Breast epithelium (tissue), 4 donors: ENCODE measurements around the gene IER3IP1. TPM values are rescaled to one million over a fixed set of nuclear protein-coding genes. Genes with fewer than 3 reads are reported as not detected.
"Not testable (repeated sequence)": the region's sequence is repeated elsewhere in the genome, so short reads cannot be mapped to it uniquely, and the experiment has no call there.

ENCODE experiments used
- DNase-seq, 2 donors: peaks; one replicate each; pipeline ENCODE4 v3.0.0-alpha.2; 2019; ENCODE audit warnings: low spot score in 2 of 2
- H3K27ac ChIP-seq, 2 donors: fragments of 200-600 bp; sonication (generic) in 1 of 2; one replicate each; pipeline ENCODE4 v1.5.1; 2016 to 2019; ENCODE audit warnings: mild to moderate bottlenecking in 1 of 2
- H3K27me3 ChIP-seq, 2 donors: fragments of 200-600 bp; sonication (generic) in 1 of 2; one replicate each; pipeline versions ENCODE4 v1.5.1 to v1.6.0; 2017 to 2019; ENCODE audit warnings: control low read depth in 1 of 2, mild to moderate bottlenecking in 1 of 2
- H3K36me3 ChIP-seq: fragments of 200-600 bp; one replicate; pipeline ENCODE4 v1.5.1; 2019
- H3K4me1 ChIP-seq, 2 donors: fragments of 200-600 bp; sonication (generic); one replicate each; pipeline ENCODE4 v1.5.1; 2016 to 2019; ENCODE audit warnings: control low read depth in 1 of 2
- H3K4me3 ChIP-seq, 3 donors: fragments of 200-600 bp; sonication (generic); 1 replicate in 2 of 3; 2 replicates in 1 of 3; pipeline ENCODE4 v1.5.1; 2016 to 2019; ENCODE audit warnings: mild to moderate bottlenecking in 3 of 3, moderate library complexity in 2 of 3
- H3K9me3 ChIP-seq, 2 donors: fragments of 200-600 bp; sonication (generic) in 1 of 2; one replicate each; pipeline ENCODE4 v1.5.1; 2016 to 2019; ENCODE audit warnings: control low read depth in 1 of 2
- POLR2A ChIP-seq: fragments of 450-650 bp; IDR thresholded peaks from one replicate; pipeline ENCODE4 v1.6.1; 2016; ENCODE audit warnings: antibody characterized with exemption, mild to moderate bottlenecking, moderate library complexity
- POLR2AphosphoS5 ChIP-seq, 3 donors: sonication (generic); formaldehyde crosslinking; IDR thresholded peaks; one replicate each; pipeline ENCODE4 v1.6.1; 2017; ENCODE audit warnings: antibody characterized with exemption in 3 of 3
- intact Hi-C: fragments of 100-400 bp; cut with DNase I; formaldehyde crosslinking; loops from one replicate; pipeline ENCODE4 v1.15.1; 2023; ENCODE audit warnings: low total_unique reads
- total RNA-seq, 3 donors: library from RNA; depleted of rRNA; stranded (reverse); fragments of >200 nt; gene quantifications; one replicate each; pipeline ENCODE4 v1.1.0, GENCODE V29; 2016
- TF ChIP-seq, protein P1 (sequence below), 3 donors: fragments of 450-650 bp; IDR thresholded peaks; one replicate each; pipeline ENCODE4 v1.5.1; 2016 to 2017; ENCODE audit warnings: antibody characterized with exemption in 3 of 3, mild to moderate bottlenecking in 3 of 3, moderate library complexity in 3 of 3

IER3IP1 gene
- total RNA-seq, 3 donors from 2014 or later: 10.4 to 15.1 (median 13.8) TPM

DNA sequence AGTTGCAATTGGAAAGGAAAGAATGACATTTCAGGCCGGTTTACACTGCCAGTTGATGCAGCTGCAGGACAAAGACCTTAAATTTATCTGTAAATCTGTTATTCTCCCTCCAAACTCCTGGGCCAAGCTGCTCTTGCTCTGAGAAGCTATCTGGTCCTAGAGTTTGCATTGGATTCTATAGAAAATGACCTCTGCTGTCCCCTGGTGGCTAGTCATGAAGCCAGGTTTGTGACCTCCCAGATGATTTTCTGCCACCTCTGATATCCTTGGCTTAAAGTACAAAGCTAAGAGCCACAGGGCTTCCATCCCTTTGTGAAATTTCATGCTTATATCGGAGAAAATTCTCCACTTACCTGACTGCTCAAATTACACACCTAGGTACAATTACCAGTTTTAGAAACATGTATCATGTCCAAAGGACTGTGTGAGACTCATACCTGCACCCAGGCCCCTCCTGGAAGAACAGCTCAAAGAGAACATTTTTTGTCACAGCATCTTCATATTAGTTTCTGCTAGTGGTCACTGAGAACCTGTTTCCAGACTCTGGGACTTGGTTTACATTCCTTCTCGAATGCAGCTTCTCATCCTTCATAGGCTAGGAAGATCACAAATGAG is 28.9 kb upstream of the IER3IP1 start:
- H3K9me3 ChIP-seq: no peaks in the 10 kb centered on the region
- no peaks in the 10 kb centered on the region for H3K36me3 ChIP-seq
- no peaks in the 10 kb centered on the region for H3K4me1 ChIP-seq
- no peak overlapping the region for H3K27ac ChIP-seq
- intact Hi-C loops: no loop called here
- H3K4me3 ChIP-seq: no peak overlapping the region
- DNase-seq: no peak
- TF ChIP-seq POLR2AphosphoS5 (IDR thresholded peaks at IDR 0.05) (no peak), POLR2A (no peak)
- TF ChIP-seq, protein P1, sequence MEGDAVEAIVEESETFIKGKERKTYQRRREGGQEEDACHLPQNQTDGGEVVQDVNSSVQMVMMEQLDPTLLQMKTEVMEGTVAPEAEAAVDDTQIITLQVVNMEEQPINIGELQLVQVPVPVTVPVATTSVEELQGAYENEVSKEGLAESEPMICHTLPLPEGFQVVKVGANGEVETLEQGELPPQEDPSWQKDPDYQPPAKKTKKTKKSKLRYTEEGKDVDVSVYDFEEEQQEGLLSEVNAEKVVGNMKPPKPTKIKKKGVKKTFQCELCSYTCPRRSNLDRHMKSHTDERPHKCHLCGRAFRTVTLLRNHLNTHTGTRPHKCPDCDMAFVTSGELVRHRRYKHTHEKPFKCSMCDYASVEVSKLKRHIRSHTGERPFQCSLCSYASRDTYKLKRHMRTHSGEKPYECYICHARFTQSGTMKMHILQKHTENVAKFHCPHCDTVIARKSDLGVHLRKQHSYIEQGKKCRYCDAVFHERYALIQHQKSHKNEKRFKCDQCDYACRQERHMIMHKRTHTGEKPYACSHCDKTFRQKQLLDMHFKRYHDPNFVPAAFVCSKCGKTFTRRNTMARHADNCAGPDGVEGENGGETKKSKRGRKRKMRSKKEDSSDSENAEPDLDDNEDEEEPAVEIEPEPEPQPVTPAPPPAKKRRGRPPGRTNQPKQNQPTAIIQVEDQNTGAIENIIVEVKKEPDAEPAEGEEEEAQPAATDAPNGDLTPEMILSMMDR (IDR thresholded peaks at IDR 0.05): peak; percentile 19 to 65 (median 41)
- H3K27me3 ChIP-seq: no peaks in the 10 kb centered on the region

DNA sequence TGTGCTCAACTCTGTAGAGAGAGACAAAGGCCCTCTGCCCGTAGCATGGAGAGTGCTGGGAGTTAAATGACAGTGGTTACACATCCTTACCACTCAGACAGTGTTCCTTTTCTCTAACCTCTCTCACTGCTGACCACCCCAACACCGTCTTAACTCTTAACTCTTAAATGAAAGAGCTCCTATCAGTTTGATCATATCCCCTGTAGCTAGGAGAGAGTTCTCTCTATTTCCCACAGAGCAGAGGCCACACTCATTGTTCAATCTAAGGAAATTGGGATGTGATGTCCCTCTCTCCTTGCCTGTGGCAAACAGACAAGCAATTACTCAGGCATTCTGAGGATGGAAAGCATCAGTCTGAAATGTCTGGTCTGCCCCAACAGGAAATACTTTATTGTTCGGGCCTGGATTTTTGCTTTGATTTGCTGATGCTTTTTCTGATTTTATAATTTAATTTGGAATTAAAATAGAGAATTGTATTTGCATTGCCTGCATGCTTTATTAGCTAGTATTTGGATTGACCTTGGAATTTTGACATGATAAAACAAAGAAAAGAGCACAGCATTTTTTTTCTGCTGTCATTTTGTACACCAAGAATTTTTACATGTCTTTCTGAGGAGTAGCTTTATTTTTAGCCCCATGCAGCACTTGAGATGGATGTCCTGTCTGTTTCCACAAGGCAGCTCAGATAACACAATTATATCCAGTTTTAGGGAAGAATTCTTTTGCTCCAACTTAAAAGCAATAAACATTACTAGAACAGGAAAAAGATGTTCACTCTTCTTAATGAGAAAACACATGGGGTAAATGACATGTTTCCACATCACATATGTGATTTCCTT is 27.7 kb upstream of the IER3IP1 start:
- no peak overlapping the region for H3K27ac ChIP-seq
- no peak overlapping the region for H3K4me3 ChIP-seq
- no peaks in the 10 kb centered on the region for H3K9me3 ChIP-seq
- intact Hi-C loops: no loop called here
- no peaks in the 10 kb centered on the region for H3K27me3 ChIP-seq
- TF ChIP-seq, protein P1 (IDR thresholded peaks at IDR 0.05): no peak
- no peak for TF ChIP-seq POLR2AphosphoS5 (IDR thresholded peaks at IDR 0.05)
- no peak for TF ChIP-seq POLR2A
- no peak for DNase-seq
- H3K4me1 ChIP-seq: no peaks in the 10 kb centered on the region
- H3K36me3 ChIP-seq: no peaks in the 10 kb centered on the region

DNA sequence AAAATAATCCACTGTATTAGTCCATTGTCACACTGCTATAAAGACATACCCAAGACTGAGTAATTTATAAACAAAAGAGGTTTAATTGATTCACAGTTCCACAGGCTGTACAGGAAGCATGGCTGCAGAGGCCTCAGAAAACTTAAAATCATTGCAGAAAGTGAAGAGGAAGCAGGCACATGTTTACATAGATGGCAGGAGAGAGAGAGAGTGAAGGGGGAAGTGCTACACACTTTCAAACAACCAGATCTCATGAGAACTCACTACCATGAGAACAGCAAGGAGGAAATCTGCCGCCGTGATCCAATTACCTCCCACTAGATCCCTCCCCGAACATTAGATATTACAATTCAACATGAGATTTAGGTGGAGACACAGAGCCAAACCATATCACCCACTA is 19.8 kb upstream of the IER3IP1 start:
- H3K4me3 ChIP-seq, DNase-seq, H3K4me1 ChIP-seq, intact Hi-C loops, H3K36me3 ChIP-seq, H3K27ac ChIP-seq, H3K27me3 ChIP-seq, H3K9me3 ChIP-seq: not testable (repeated sequence)

DNA sequence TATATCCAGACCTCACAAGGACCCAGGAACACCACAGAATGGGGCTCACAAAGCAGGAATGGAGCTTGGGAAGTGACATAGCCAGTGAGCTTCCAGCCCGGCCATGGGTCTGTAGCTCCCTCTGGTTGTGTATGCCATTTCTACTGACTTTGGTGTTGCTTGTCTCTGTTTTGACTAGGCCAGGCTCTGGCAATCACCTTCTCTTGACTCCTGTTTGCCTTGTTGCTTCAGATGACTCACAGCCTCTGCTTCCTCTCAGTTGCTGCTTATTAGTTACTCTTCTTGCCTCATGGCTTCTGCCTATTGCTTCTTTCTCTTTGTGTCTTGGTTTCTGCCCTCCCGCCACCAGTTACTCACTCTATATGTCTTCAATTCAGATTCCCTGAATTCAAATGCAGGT is 15.8 kb upstream of the IER3IP1 start:
- peaks cover 0 to 3% of the 10 kb centered on the region in 2 donors for H3K27me3 ChIP-seq
- TF ChIP-seq POLR2AphosphoS5 (IDR thresholded peaks at IDR 0.05) (no peak), POLR2A (no peak)
- TF ChIP-seq, protein P1 (IDR thresholded peaks at IDR 0.05): no peak

DNA sequence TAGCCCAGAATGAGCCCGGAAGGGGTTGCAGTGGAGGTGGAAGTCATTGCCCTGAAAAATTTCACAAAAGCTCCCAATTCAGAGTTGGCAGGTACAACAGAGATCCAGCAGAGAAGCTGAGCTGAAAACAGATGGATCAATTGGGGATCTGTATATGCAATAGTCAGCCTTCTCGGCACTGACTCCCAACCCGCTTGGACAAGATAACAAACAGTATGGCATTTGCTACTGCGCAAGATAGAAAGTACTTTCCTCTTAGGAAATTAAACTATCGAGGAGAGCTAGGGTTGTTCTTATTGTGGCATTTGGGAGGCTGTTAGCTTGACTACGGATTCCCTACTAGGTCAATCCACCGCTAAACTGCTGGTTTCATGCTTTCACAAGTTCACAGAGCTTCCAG is 11.6 kb upstream of the IER3IP1 start:
- H3K27ac ChIP-seq: no peak overlapping the region

More for the DNA sequence above, 15.8 kb upstream of the IER3IP1 start:
- DNase-seq: no peak
- Histone ChIP-seq H3K4me1 (no peaks in the 10 kb centered on the region), H3K36me3 (no peaks in the 10 kb centered on the region), H3K4me3 (no peak overlapping the region), H3K27ac (no peak overlapping the region), H3K9me3 (no peaks in the 10 kb centered on the region)
- intact Hi-C loops: loop anchor here (5.0 kb wide), 1 partner anchor 935 kb away; no protein-coding TSS in a partner anchor

More for the DNA sequence above, 11.6 kb upstream of the IER3IP1 start:
- H3K4me3 ChIP-seq: no peak overlapping the region
- intact Hi-C loops: loop anchor here (5.0 to 10.0 kb wide), 2 partner anchors 73 to 705 kb away; no protein-coding TSS in a partner anchor
- no peak for DNase-seq
- no peaks in the 10 kb centered on the region for H3K4me1 ChIP-seq
- no peaks in the 10 kb centered on the region for H3K36me3 ChIP-seq
- TF ChIP-seq, protein P1 (IDR thresholded peaks at IDR 0.05): no peak
- TF ChIP-seq POLR2A (no peak), POLR2AphosphoS5 (IDR thresholded peaks at IDR 0.05) (no peak)
- H3K27me3 ChIP-seq: no peaks in the 10 kb centered on the region
- peaks cover 5 to 15% of the 10 kb centered on the region in 2 donors for H3K9me3 ChIP-seq
